ENCODE measurements around the gene ASB12. TPM values are rescaled to one million over a fixed set of nuclear protein-coding genes. Genes with fewer than 3 reads are reported as not detected.

Gene ASB12
- not detected in 2 replicates for total RNA-seq

GRCh38 chrX:64230123-64230970 is at the start of gene ASB12:
Gene ASB12 (minus strand): TSS chrX:64230607. CDS start chrX:64225650, 4,957 bp downstream.

GRCh38 chrX:64205441-64205734 is 25.0 kb downstream of the ASB12 start, which contains the start of gene AMER1:
Gene AMER1 (minus strand): TSS chrX:64205708. CDS start chrX:64193286, 12,422 bp downstream.

Other genes starting within 250 kb of the ASB12 start
- gene AMER1, start 24.9 kb downstream of the ASB12 start, total RNA-seq = 2.4 and 4.8 TPM in 2 replicates
- 0.68 and 1.1 TPM in 2 replicates for gene MTMR8, start 164.8 kb upstream of the ASB12 start, total RNA-seq

Measured in nasal cavity respiratory epithelium epithelial cell of viscerocranial mucosa (primary cell).